G401.6 (cell line): ENCODE results near the gene MMAB.

Experiments used
- FAIRE-seq: peaks from 2 replicates; lab custom pipeline; 2012; peaks lifted over from hg19 to GRCh38; lab: Jason Lieb, UNC

The MMAB gene

GRCh38 chr12:109601557-109601956 is 28.3 kb upstream of the MMAB start:
- no peak for FAIRE-seq

DNA sequence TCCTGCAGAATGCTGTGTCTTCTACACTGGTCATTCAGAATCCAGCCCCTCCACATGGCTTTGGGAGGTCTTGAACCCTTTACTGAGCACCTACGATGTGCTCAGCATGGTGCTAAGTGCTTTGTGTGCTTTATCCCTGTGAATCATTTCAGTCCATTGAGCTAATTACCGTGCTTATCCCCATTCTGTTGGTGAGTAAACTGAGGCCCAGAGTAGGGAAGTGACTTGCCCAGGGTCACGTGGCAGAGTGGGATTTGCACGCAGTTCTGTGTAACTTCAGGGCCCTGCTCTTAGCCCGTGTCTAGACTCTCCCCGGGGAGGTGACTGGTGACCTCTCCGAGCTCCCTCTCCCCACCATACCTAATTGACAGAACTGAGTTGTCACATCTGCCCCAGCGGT is 27.7 kb upstream of the MMAB start:
- FAIRE-seq: no peak

DNA sequence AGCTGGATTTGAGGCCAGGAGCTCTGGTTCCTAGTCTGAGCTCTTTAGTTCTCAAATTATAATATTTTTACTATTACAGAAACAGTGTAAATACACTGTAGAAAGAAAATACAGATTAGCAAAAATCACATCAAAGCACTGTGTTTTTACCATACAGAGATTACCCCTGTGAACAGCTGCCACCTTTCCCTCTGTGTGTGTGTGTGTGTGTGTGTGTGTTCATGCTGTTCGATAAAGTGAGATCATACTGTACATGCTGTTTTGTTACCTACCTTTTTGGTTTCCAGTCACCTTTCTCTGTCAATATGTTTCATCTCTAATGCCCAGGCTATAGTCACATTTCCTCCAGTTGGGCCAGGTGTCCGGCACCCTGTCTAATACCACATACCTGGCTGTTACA is 27.2 kb upstream of the MMAB start:
- FAIRE-seq: no peak

DNA sequence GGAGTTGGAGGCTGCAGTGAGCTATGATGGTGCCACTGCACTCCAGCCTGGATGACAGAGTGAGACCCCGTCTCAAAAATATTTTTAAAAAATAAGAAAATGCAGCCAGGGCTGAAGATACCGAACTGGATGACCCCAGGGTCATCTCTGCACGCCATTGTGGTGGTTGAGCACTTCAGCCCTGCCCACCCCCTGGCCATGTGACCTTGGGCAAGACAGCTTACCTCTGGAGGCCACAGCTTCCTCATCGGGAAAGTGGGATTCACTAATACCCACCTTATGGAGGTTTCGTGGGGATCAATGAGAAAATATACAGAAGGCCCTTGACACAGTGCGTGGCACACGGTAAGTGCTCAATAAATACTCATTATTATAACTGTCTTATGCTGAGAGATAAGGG is 25.8 kb upstream of the MMAB start:
- no peak for FAIRE-seq

DNA sequence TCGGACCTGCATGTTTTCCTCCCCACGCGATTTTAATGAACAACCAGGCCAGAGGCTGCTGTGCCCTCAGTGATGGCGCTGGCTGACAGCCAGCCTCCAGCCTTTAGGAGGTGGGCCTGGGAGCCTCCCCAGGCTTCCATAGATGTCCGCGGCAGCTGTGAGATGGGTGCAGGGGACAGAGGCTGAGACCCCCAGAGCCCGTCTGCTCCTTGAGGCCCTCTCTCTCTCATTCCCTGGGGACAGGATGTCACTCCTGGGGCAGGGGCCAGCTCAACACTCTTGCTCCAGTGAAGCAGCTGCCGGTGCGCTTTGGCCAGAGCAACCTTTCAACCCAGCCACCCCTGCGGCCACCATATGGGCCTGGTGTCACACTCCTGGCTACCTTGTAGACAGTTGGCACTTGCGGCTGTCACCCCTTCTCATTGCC is 25.1 kb upstream of the MMAB start:
- FAIRE-seq: no peak

DNA sequence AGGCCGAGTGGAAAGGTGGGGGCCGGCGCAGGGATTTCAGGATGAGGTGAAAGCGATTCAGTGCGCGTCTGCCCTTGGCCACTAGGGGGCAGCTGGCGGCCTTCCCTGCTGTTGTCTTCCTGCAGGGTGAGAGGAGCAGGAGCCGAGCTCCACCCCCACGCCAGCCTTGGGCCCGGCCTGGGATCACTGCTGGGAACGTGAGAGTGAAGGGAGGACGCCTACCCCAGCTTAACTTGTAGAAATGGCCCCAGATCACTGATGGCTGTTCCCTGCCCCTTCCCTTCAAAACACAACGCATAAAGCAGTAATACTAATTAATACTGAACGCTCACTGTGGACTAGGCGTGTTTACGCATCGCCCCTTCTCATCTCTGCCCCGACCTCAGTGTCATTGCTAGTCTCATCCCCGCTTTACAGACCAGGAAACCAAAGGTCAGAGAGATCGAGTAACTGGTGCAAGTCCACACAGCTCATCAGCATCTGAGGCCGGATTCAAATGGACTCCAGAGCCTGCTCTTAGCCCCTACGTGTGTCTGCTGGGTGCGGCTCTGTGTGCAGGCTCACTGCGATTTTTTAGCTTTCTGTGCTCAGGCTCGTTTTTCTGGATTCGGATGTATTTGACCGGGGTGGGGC is 24.6 kb upstream of the MMAB start:
- FAIRE-seq: peak; percentile 75

GRCh38 chr12:109597414-109597794 is 24.1 kb upstream of the MMAB start:
- FAIRE-seq: no peak

DNA sequence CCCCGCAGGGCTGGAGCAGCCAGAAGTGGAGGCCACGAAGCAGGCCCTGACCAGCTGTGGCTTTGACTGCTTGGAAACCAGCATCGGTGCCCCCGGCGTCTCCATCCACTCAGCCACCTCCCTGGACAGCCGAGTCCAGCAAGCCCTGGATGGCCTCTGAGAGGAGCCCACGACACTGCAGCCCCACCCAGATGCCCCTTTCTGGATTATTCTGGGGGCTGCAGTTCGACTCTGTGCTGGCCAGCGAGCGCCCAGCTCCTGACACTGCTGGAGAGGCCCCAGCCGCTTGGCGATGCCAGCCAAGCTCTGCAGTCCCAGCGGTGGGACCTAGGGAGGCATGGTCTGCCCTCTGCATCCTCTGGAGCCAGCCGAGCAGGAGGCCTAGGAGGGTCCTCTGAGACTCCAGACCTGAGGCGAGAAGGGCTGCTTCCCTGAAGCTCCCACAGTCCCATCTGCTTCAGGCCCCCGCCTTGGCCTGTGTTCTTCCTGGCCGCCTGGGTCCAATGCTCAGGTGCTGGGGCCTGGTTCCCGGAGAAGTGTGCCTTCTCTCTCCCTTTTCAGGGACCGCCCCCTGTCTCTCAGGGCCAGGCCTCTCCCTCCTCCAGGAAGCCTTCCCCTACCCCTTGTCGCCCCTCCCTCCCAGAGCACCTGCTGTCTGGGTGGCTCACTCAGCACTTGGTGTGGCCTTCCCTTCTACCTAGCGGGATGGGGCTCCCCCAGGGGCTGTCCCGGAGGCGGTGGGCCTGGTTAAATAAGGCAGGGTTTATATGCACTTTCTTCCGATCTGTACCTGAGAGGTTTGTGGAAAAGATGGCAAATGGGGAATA is 23.3 kb upstream of the MMAB start:
- no peak for FAIRE-seq

DNA sequence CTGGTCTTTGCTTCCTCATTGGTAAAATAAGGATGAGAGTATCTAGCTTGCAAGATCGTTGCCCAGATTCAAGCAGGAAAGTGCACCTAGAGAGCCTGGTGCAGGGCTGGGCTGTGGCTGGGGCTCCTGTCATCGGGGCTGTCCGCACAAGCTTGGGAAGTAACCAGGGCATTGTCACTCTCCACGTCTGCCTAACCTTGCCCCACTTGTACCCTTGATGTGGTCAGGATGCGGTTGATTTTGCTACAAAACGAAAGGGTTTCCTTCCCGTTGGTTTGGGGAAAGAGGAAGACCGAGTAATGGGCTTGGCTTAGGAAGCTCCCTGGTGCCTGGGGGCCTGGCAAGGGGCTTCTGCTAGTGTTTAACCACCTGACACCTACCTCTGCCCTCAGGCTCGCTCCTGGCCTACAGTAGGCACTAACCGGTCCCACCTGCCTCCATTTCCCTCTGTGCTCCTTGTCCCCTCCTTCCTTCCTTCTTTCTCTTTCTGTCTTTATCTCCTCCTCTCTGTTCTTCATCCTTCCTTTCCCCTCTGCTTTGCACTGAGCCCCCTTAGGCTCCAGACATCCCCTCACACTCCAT is 22.1 kb upstream of the MMAB start:
- no peak for FAIRE-seq

DNA sequence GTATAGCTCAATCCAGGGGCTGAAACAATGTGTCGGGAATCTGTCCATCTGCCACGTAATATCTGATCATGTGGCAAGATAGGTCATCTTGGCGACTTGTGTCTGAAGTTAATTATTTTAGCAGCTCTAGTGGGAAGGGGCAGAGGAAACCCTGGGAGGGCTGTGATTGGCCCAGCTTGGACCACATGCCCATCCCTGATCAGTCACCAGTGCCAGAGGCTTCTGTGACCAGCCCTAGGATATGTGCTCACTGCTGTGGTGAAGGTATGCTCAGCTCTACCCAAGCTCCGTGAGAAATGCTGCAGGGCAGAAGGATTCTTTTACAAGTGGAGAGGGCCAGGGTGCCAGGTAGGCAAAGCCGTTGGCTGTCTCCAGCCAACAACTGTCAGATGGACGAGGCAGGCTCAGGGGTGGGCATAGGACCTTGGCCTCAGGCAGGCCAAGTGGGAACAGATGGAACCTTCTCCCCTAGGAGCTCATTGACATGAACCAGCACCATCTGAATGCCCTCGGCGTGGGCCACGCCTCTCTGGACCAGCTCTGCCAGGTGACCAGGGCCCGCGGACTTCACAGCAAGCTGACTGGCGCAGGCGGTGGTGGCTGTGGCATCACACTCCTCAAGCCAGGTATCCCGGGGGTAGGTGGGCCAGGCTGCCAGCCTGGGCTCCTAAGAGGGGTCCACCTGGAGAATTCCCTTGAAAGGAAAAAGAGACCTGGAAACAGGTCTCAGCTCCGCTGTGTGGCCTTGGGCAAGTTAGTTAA is 21.4 kb upstream of the MMAB start:
- no peak for FAIRE-seq

- no peak for FAIRE-seq
Measured at GRCh38 chr12:109592905-109593272, 19.6 kb upstream of the MMAB start.

DNA sequence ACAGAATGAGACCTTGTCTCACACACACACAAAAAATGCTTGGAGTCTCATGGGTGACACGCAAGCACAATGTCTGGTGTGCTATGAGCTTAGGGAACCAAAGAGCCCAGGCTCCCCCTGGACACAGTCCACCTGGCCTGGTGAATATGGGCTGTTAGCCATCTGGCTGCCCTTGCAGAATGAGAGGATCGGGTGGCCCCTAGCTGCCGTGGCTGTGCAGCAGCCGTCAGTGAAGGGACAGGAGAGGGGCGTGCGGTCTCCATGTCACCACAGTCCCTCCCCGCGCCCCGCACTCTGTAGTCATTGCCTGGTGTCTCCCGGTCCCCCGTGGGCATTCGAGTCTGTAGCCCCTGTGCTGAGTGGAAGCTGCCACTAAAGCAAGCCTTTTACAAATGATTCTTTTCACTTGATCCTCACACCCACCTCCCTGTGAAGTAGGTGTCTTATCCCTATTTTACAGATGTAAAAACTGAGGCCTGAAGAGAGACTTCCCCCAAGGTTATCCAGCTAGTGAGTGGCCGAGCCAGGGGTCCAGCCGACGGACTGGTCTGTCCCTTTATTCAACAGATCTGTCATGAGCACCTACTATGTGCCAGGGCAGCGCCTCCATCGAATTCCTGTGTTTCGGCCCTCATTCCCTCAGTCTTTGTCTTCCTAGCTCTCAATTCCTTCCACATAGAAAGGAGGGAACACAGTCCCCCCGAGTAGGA is 19.0 kb upstream of the MMAB start:
- no peak for FAIRE-seq

GRCh38 chr12:109591041-109591440 is 17.7 kb upstream of the MMAB start:
- FAIRE-seq: no peak

- no peak for FAIRE-seq
Measured at GRCh38 chr12:109590566-109590965, 17.3 kb upstream of the MMAB start.

DNA sequence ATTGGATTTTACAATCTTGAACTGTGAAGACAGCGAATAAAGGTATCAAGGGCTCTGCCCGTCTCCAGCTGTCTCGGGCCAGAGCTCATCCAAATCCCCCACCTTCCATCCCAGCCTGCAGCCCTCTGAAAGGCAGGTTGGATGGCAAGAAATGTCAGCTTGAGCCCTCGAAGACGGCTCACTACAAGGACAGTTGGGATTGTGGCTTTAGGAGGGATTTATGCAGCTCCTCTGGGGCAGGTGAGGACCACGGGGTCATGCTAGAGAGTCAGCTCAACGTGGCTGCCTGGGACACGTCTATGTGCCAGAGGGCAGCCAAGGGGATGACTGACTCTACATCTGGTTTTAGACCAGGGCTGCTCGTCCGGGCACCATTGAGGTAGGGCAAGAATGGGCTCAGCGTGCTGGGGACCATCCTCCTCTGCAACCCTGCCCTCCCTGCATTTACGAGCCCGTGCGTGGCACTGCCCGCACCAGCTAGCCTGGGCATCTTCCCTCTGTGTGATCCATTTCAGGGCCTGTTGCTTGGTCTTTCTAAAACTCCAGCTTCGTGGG is 16.5 kb upstream of the MMAB start:
- FAIRE-seq: no peak

- FAIRE-seq: no peak
Measured at GRCh38 chr12:109589240-109589590, 15.9 kb upstream of the MMAB start.

DNA sequence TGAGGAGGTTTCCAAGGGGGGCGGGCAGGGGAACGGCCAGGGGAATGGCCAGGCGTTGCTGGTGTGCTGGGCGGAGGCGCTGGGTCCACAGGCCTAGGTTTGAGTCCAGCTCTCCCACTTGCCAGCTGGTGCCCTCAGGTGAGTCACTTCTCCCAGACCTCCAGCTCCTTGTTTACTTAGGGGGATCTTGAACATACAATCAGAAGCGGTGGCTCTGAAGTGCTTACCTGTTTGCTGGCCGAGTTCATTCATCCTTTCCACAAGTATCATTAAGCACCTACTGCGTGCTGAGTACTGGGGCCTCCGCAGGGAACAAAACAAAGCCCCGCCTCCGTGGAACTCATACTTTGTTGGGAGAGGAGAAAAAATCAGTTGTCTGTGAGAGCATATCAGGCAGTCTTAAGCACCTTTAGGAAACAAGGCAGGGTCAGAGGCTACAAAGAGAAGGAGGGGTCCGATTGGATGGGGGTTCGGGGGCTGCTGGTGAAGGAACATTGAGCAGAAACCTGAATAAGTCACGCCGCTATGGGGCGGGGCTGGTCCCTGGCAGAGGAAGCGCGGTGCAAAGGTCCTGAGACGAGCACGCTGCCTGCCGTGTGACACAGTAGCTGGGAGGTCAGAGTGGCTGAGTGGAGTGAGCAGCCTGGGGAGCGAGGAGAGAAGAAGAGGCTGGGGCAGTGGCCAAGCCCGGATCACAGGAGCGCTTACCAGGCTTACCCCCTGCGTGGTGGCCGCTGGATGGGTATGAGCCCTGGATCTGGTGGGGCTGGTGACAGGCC is 15.3 kb upstream of the MMAB start:
- FAIRE-seq: no peak

DNA sequence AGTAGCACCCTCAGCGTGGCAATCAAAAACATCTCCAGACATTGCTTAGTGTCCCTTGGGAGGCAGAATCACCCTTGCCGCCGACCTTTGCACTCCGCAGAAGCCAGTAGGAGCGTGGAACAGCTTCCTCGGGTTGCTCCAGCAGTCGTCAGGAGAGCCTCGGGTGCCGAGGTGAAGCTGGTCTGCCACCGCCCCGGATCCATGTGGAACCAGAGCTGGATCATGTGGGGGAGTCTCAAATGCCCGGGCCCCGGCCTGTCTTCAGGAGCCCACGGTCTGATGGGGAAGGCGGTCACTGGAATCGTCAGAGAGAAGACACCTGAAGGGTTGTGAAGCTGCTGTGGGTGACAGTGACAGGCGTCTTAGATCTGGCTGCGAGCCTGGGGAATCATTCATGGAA is 14.6 kb upstream of the MMAB start:
- no peak for FAIRE-seq

DNA sequence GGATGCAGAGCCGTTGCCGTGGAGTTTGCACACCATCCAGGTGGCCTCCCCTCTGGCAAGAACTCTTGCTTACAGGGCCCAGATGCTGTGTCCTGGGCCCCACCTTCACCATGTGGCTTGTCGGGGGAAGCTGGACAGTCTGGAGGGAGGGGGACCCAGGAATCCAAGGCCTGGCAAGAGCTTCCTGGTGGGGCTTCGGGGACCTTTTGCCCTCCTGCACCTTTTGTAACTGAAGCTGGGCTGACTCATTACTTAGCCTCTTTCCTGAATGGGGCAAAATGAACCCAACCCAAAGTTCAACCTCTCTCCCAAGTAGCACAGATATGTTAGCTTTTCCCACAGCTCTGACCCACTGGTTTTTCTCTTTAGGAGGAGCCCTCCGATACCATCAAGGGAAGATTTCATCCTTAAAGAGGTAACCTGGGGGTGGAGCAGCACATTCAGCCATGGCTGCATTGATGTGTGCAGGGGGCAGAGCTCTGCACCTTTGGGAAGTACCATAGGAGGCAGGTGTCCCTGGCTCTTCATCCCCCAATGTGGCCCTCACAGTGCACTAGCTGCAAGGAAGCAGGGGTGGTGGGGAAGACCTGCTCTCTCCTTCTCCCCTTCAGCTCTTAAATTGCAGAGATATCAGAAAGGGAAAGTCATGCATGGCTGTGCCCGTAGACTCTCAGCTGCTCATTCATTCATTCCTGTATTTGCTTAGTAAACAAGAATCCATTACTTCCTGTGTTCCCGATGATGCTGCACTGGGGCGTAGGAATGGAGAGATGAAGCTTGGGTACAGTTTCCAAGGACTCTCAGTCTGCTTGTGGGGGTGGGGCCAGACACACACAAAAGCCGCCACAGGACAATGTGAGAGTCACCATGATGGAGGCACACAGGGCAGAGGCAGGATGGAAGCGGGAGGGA is 13.3 kb upstream of the MMAB start:
- FAIRE-seq: no peak

DNA sequence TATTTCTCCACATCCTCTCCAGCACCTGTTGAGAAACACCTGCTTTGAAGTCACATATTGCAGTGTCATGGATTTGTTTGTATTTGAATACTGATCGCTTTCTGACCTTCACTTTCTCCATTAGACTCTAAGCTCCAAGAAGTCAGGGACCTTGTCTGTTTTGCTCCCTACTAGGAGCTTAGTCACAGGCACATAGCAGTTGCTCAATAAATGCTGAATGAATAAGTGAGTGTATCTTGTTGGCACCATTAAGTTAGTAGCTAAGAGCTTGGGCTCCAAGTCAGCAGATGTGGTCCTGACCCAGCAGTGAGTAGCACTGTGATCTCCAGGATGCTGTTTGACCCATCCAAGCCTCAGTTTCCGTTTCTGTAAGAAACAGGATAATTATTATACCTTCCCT is 10.4 kb upstream of the MMAB start:
- no peak for FAIRE-seq
